Stimulated activated CD4-positive, alpha-beta T cell treated with anti-CD3 and anti-CD28 coated beads, Interleukin-12 subunit alpha, Interleukin-12 subunit beta, amount 100 ng/mL, for 24 hours (primary cell): ENCODE data around the gene AGRN.
A peak's percentile ranks its signal among the peaks of the same experiment; 100 is the strongest.
"Not testable (repeated sequence)": the region's sequence is repeated elsewhere in the genome, so short reads cannot be mapped to it uniquely, and the experiment has no call there.

Experiments used
- DNase-seq, 2 experiments: peaks; one replicate each; pipeline ENCODE4 v3.0.0-alpha.2; 2020; ENCODE audit warnings: low read depth in 2 of 2

Gene AGRN

DNA sequence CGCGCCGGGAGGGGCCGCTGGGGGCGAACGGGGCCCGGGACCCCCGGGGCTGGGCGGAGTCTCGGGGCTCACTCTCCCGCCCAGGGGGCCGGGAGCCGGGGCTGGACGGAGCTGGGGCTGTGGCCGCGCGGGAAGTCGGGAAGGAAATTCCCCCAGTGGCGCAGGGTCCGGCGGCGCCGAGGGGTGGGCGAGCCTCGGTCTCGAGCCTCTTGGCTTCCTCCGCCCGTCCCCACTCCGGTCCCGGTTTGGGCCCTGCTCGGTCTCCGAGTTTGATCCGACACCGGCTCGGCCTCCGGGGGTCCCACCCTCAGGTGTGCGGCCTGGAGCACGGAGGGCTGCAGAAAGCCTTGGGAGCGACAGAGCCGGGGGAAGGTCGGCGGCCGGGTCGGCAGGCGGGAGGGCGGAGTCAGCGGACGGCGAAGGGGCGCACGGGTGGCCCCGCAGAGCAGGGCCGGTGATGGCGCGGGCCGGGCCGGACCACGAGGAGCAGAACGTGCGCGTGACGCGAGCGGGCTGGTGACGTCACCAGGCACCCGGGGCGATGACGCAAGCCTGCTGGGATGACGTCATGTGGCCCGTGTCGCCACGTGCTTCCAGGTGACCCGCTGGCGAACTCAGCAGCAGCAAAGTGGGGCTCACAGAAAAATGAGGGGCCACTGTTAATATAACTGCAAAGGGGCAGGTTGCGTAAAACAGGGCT is 19.4 kb upstream of the AGRN start:
- peak; percentile 39 to 46 for DNase-seq

DNA sequence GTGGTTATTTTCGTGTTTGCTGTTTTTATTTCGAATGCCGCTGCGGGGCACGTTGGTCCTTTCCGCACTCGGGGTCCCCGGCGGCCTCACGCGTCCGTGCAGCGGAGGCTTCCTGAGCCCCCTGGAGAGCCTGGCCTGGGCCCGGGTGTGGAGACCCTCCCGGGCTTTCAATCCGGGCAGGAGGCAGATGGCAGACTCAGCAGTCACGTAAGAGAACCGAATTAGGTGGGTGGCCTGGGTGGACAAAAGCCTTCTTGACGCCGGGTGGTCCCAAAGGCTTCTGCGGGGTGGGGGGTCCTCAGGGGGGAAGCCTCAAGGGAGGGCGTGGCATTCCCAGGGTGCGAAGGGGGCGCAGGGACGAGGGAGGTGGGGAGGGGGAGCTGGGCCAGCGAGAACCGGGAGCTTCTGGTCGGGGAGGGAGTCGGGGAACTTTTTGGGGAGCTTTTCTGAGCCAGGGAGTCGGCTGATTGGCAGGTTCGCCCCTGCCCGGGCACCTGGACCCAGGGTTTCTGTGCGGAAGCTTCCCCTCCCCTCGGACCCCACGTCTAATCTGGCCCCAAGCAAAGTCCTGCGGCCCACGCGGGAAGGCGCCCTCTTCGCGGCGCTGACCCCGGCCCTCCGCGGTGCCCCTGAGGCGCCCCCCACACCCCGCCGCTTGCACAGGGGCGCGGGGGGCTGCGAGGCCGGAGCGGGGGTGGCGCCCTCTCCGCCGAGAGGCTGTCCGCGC is 18.7 kb upstream of the AGRN start:
- DNase-seq = no peak

DNA sequence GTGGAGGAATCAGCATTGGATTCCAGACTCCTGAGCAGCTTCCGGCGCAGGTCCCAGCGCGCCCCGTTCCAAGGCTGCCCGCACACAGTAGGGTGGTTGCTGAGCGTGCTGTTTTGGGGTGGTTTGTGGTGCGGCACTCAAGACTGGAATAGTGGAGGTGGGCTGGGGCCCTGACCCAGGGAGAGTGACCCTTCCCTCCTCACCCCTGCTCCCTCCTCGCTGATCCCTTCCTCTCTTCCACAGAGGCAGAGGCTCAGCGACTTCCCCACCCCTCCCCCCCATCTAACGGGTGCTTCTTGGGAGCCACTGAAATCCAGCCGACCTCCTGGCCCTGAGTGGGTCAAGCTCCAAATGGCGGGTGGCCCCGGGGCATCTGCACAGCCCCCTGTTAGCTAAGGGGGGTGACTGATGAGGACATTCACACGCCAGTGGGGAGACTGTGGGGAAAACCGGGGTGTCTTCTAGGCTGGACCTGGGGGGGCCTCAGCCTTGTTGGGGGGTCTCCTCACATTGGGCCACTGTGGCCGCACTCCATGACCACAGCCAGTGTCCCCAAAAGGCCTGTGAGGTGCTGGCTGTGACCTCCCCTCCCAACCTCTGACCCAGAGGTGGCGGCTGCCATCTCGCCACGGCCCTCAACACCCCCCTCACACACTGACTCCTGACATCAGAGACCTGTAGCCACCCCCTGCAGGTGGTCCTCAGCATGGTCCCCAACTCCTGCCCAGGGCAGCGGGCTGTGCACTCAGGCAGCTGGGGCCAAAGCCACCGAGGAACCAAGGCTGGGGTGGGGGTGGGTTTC is 16.1 kb upstream of the AGRN start:
- no peak for DNase-seq

DNA sequence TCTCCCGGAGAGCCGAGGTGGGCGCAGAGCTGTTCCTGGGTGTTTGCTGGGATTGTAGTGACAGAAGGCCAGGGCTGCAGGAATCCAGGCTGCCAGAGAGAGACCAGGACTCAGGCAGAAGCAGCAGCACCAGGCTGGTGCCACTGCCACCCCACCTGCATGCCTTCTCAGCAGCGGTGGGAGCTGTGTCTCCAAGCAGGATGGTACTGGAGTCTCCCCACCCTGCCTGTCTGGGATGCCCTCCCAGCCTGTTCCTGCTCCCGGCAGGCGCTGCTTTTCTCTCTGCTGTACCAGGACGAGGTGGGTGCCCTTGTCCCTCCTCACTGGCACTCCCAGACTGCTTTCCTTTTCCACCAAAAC is 15.5 kb upstream of the AGRN start:
- no peak for DNase-seq

DNA sequence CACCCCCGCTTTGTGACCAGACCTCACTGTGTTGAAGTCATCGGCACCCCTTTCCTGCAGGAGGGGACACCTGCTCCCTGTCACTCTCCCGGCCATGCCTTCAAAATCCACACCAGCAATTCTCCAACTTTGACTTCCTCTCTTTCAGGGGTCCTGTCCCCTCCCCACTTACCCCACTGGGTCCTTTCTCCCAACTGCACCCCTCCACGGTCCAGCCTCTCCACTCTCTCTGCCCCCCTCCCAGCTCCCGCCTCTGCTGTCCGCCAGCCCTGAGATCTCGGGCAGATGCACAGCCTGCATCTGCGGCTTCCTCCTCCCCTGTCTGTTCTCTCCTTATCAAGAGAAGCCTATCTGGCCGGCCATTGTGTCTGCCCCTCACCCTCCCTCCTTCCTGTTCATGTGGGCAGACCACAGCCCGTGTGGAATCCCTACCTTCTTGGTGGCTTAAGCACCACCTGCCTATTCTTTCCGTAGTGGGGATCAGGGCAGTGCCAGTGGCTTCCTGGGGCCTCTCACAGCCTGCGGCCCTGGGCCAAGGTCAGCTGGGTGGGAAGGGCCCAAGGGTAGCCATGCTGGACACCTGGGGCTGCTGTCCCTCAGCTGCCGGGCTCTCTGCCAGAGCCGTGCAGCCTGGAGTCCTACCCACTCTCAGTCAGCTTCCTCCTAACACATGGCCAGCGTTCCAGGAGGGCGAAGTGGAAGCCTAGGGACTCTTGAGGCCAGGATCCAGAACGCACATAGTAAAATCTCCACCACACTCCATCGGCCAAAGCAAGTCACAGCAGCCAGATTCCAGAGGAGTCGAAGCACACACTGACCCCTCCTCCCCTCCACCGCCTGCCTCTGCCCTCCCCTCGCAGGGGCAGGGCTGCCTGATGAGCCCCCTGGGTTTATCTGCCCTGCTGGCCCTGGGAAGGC is 14.9 kb upstream of the AGRN start:
- DNase-seq = no peak

DNA sequence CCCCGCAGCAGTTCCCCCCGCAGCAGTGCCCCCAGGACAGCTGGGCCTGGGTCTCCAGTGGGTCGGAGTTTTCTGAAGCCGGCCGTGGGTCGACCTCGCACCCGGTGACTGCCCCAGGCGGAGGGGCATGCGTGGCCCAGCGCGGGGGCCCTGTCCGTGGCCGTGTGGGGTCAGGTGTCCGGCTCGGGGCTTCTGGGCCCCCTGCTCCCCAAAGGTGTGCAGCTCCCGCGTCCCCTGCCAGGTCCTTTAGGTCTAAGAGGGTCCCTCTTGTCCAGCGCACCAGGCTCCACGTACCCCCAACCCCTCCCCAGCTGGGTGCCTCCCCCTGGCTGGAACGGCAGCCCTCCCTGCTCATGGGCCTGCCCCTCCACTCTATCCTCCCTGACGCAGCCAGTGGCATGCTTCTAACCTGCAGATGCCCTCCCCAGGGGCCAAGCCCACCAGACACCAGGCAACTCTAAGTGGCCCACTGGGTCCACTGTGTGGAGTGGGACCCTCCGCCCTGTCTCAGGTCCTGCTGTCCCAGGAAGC is 14.1 kb upstream of the AGRN start:
- DNase-seq = no peak

DNA sequence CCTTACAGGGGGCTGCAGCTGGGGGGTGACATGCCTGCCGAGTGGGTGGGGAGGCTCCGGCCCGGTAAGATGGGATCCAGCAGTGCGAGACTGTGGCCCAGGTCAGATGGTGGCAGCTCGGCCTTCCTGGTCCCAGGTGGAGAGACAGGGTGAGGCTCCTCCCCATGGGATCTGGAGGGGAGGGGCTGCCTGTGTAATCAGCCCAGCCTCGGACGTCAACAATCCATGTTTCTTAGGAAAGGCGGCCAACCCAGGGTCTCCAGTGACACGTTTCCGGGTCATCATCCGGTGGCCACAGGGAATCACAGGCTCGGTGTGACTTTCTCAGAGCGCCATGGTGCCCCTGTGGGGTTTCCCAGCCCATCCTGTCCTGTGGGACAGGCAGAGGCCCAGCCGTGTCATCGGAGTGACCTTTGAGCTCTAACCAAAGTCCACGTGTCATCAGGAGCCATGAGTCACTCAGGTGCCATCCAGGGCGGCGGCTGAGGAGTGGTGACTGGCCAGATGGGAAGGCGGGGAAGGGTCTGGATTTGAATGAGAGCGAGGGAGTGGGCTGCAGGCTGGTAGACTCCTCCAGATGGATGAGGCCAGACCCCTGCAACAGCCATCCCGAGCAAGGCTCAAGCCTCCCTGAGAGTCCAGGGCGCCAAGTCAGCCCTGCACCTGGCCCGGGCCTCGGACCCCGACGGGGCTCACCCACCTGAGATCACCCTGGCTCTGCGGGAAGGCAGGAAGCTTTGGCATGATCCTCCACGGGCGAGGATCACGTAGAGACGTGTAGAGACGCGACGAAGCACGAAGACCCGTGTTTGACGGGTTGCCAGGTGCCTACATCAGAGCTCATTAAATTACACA is 13.4 kb upstream of the AGRN start:
- no peak for DNase-seq

- DNase-seq = not testable (repeated sequence)
Observed at GRCh38 chr1:1010131-1010530, 9.8 kb upstream of the AGRN start.

- no peak for DNase-seq
Observed at GRCh38 chr1:1011396-1011949, 8.4 kb upstream of the AGRN start.

GRCh38 chr1:1012736-1013104 is 7.2 kb upstream of the AGRN start:
- DNase-seq = not testable (repeated sequence)

GRCh38 chr1:1013105-1013921 is 6.6 kb upstream of the AGRN start, which contains the start of gene ISG15:
TSS of gene ISG15 (plus strand) at chr1:1013497. CDS start at chr1:1013574, 77 bp downstream.
- DNase-seq = peak; percentile 72 to 75

DNA sequence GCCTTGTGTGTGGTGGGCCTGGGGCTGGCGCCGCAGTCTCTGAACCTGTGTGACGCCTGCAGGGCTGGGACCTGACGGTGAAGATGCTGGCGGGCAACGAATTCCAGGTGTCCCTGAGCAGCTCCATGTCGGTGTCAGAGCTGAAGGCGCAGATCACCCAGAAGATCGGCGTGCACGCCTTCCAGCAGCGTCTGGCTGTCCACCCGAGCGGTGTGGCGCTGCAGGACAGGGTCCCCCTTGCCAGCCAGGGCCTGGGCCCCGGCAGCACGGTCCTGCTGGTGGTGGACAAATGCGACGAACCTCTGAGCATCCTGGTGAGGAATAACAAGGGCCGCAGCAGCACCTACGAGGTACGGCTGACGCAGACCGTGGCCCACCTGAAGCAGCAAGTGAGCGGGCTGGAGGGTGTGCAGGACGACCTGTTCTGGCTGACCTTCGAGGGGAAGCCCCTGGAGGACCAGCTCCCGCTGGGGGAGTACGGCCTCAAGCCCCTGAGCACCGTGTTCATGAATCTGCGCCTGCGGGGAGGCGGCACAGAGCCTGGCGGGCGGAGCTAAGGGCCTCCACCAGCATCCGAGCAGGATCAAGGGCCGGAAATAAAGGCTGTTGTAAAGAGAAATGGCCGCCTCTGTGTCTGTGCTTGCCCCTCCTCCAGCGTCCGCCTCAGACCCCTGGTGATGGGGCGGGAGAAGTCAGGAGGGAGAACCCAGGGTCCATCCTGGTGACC is 5.8 kb upstream of the AGRN start:
- DNase-seq = no peak

GRCh38 chr1:1014799-1015681 is 4.9 kb upstream of the AGRN start:
- no peak for DNase-seq

DNA sequence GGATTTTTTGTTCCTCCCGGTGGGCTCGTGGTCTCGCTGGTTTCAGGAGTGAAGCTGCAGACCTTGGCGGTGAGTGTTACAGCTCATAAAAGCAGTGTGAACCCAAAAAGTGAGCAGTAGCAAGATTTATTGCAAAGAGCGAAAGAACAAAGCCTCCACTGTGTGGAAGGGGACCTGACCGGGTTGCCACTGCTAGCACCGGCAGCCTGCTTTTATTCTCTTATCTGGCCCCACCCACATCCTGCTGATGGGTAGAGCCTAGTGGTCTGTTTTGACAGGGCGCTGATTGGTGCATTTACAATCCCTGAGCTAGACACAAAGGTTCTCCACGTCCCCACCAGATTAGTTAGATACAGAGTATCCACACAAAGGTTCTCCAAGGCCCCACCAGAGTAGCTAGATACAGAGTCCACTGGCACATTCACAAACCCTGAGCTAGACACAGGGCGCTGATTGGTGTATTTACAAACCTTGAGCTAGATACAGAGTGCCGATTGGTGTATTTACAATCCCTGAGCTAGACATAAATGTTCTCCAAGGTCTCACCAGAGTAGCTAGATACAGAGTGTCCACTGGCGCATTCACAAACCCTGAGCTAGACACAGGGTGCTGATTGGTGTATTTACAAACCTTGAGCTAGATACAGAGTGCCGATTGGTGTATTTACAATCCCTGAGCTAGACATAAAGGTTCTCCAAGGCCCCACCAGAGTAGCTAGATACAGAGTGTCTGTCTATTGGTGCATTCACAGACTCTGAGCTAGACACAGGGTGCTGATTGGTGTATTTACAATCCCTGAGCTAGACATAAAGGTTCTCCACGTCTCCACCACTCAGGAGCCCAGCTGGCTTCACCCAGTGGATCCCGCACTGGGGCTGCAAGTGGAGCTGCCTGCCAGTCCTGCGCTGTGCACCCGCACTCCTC is 2.3 kb upstream of the AGRN start:
- DNase-seq = not testable (repeated sequence)

- not testable (repeated sequence) for DNase-seq
Observed at GRCh38 chr1:1018321-1018685, 1.6 kb upstream of the AGRN start.
